Skeletal muscle tissue (tissue), 5 donors: Measurements from ENCODE around the gene EPHB1. TPM values are rescaled to one million over a fixed set of nuclear protein-coding genes. Genes with fewer than 3 reads are reported as not detected.

Experiments used
- H3K27ac ChIP-seq: one replicate; pipeline ENCODE4 v1.7.0; 2013; ENCODE audit warnings: mild to moderate bottlenecking, low read depth, low read length, inconsistent platforms
- H3K27me3 ChIP-seq, 3 donors: one replicate each; pipeline ENCODE4 v1.7.0; 2013; ENCODE audit warnings: low read length in 3 of 3; ENCODE audit not compliant: control insufficient read depth in 3 of 3, insufficient read depth in 3 of 3
- H3K36me3 ChIP-seq, 3 donors: one replicate each; pipeline ENCODE4 v1.7.0; 2013; ENCODE audit warnings: low read length in 3 of 3; ENCODE audit not compliant: control insufficient read depth in 3 of 3, insufficient read depth in 3 of 3
- H3K4me1 ChIP-seq, 3 donors: one replicate each; pipeline ENCODE4 v1.7.0; 2013; ENCODE audit warnings: low read length in 3 of 3, mild to moderate bottlenecking in 3 of 3; ENCODE audit not compliant: control insufficient read depth in 3 of 3, insufficient read depth in 3 of 3
- H3K4me3 ChIP-seq, 3 donors: one replicate each; pipeline ENCODE4 v1.7.0; 2013; ENCODE audit warnings: low read length in 3 of 3
- H3K9ac ChIP-seq, 3 donors: one replicate each; pipeline ENCODE4 v1.7.0; 2013; ENCODE audit warnings: low read length in 3 of 3, mild to moderate bottlenecking in 3 of 3, moderate library complexity in 2 of 3, low read depth in 1 of 3
- H3K9me3 ChIP-seq, 3 donors: one replicate each; pipeline ENCODE4 v1.7.0; 2013; ENCODE audit warnings: low read length in 3 of 3; ENCODE audit not compliant: control insufficient read depth in 3 of 3
- small RNA-seq: library from RNA; depleted of rRNA; stranded (forward); fragments of <200 nt; gene quantifications from one replicate; pipeline ENCODE3, GENCODE V24; 2014
- total RNA-seq: library from RNA; depleted of rRNA; stranded (reverse); fragments of >200 nt; gene quantifications from one replicate; pipeline ENCODE4 v1.2.3, GENCODE V29; 2014
- donor health status: Osteomylitis.

EPHB1 gene
- total RNA-seq, 1 donor from 2014 or later = 5.7 TPM

- peaks cover 0 to 3% (median 0%) of the 10 kb centered on the region in 3 donors for H3K9me3 ChIP-seq
- H3K4me3 ChIP-seq = no peak overlapping the region
- no peaks in the 10 kb centered on the region for H3K36me3 ChIP-seq
- H3K4me1 ChIP-seq = no peaks in the 10 kb centered on the region
- no peaks in the 10 kb centered on the region for H3K27me3 ChIP-seq
- H3K9ac ChIP-seq = no peak overlapping the region
- no peak overlapping the region for H3K27ac ChIP-seq
These were observed 497.1 kb downstream of the EPHB1 start for GRCh38 chr3:135292162-135292561.

- Histone ChIP-seq H3K4me3 (no peak overlapping the region), H3K9ac (no peak overlapping the region), H3K36me3 (no peaks in the 10 kb centered on the region), H3K4me1 (no peaks in the 10 kb centered on the region), H3K27ac (no peak overlapping the region), H3K9me3 (peaks cover 3 to 6% (median 4%) of the 10 kb centered on the region in 3 donors), H3K27me3 (no peaks in the 10 kb centered on the region)
These were observed 506.6 kb downstream of the EPHB1 start for GRCh38 chr3:135301670-135302069.

- no peaks in the 10 kb centered on the region for H3K27me3 ChIP-seq
- peaks cover 3 to 6% (median 4%) of the 10 kb centered on the region in 3 donors for H3K9me3 ChIP-seq
- H3K4me1 ChIP-seq = no peaks in the 10 kb centered on the region
- no peak overlapping the region for H3K4me3 ChIP-seq
- no peak overlapping the region for H3K27ac ChIP-seq
- no peak overlapping the region for H3K9ac ChIP-seq
- no peaks in the 10 kb centered on the region for H3K36me3 ChIP-seq
These were observed 509.3 kb downstream of the EPHB1 start for GRCh38 chr3:135304378-135304777.

Small RNA genes within 50 kb of the gene (small RNA-seq; reads per million reads assigned to genes)
- gene RNA5SP141 (0.07 reads per million), gene RNU6-1174P (not detected)

Other genes with a start within 250 kb of the EPHB1 start
- 61.6 TPM for gene KY, start 144.2 kb upstream of the EPHB1 start, total RNA-seq